Measurements from ENCODE around the gene FAIM.
"Not testable (repeated sequence)": the region's sequence is repeated elsewhere in the genome, so short reads cannot be mapped to it uniquely, and the experiment has no call there.

Gene FAIM

GRCh38 chr3:138604106-138604595, 4.4 kb upstream of the FAIM start:
- DNase-seq: not testable (repeated sequence)

- no peak for DNase-seq
These were observed 1.3 kb downstream of the FAIM start for GRCh38 chr3:138609898-138610266.

- no peak for DNase-seq
These were observed 6.9 kb downstream of the FAIM start for GRCh38 chr3:138615462-138615861.

- DNase-seq: no peak
These were observed 11.9 kb downstream of the FAIM start for GRCh38 chr3:138620431-138620830.

GRCh38 chr3:138624518-138624917, 15.9 kb downstream of the FAIM start:
- DNase-seq: no peak

GRCh38 chr3:138625707-138626365, 17.3 kb downstream of the FAIM start:
- no peak for DNase-seq

GRCh38 chr3:138629526-138629925, 21.0 kb downstream of the FAIM start:
- no peak for DNase-seq

GRCh38 chr3:138638641-138639040, 30.1 kb downstream of the FAIM start:
- DNase-seq: no peak

GRCh38 chr3:138640537-138640936, 32.0 kb downstream of the FAIM start:
- no peak for DNase-seq

GRCh38 chr3:138642226-138642926, 33.8 kb downstream of the FAIM start:
- no peak for DNase-seq

GRCh38 chr3:138642927-138643253, 34.3 kb downstream of the FAIM start:
- no peak for DNase-seq

- no peak for DNase-seq
These were observed 37.4 kb downstream of the FAIM start for GRCh38 chr3:138646008-138646407.

- no peak for DNase-seq
These were observed 37.9 kb downstream of the FAIM start for GRCh38 chr3:138646513-138646912.

GRCh38 chr3:138649134-138649533, 40.6 kb downstream of the FAIM start:
- no peak for DNase-seq

GRCh38 chr3:138653567-138653966, 45.0 kb downstream of the FAIM start:
- DNase-seq: no peak

GRCh38 chr3:138657508-138657907, 48.9 kb downstream of the FAIM start:
- no peak for DNase-seq

- no peak for DNase-seq
These were observed 59.5 kb downstream of the FAIM start for GRCh38 chr3:138668107-138668506.

- DNase-seq: no peak
These were observed 61.8 kb downstream of the FAIM start for GRCh38 chr3:138670407-138670806.

GRCh38 chr3:138673641-138674530, 65.3 kb downstream of the FAIM start:
- no peak for DNase-seq

- DNase-seq: no peak
These were observed 66.8 kb downstream of the FAIM start for GRCh38 chr3:138675393-138675792.

- no peak for DNase-seq
These were observed 69.5 kb downstream of the FAIM start for GRCh38 chr3:138678086-138678485.

- DNase-seq: no peak
These were observed 70.4 kb downstream of the FAIM start for GRCh38 chr3:138678874-138679392.

GRCh38 chr3:138680974-138681373, 72.4 kb downstream of the FAIM start:
- not testable (repeated sequence) for DNase-seq

Data from CD4-positive, alpha-beta T cell treated with Interleukin-17A for 1 hour (primary cell).